Stomach (tissue), 4 donors: Measurements from ENCODE around the gene CDH1.

ENCODE experiments used
- EP300 ChIP-seq: sonication (generic); formaldehyde crosslinking; IDR thresholded peaks from one replicate; pipeline ENCODE4 v1.6.1; 2017; ENCODE audit warnings: antibody characterized with exemption
- POLR2A ChIP-seq, 4 donors: fragments of 450-650 bp; IDR thresholded peaks; one replicate each; pipeline ENCODE4 v1.6.1; 2016; ENCODE audit warnings: antibody characterized with exemption in 4 of 4, control low read depth in 2 of 4, mild to moderate bottlenecking in 1 of 4, moderate library complexity in 1 of 4
- POLR2AphosphoS5 ChIP-seq, 3 donors: sonication (generic); formaldehyde crosslinking; IDR thresholded peaks; one replicate each; pipeline ENCODE4 v1.6.1; 2016; ENCODE audit warnings: antibody characterized with exemption in 3 of 3
- TF ChIP-seq, protein P1 (sequence below), 7 experiments: fragments of 450-650 bp in 4 of 7; fragments of 200-600 bp in 3 of 7; sonication (generic) in 3 of 7; IDR thresholded peaks; one replicate each; pipeline ENCODE4 v1.5.1; 2016 to 2019; ENCODE audit warnings: antibody characterized with exemption in 7 of 7, control low read depth in 2 of 7, mild to moderate bottlenecking in 1 of 7

DNA sequence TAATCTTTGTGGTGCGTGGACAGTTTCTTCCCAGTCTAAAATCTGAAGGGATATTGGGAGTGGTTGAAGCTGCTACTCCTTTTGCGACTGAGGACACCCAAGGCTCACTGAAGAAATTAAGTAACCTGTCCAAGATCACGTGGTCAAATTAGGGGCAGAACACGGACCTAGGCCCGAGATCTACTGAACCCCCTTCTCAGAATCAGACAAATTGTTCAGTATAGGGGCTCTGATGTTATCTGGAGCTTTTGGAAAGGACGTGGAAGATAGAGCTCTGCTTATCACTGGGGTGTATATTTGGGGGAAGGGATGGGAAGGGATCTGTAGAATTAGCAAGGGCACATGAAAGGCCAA, 107.1 kb downstream of the CDH1 start:
- TF ChIP-seq POLR2AphosphoS5 (IDR thresholded peaks at IDR 0.05) (no peak), POLR2A (IDR thresholded peaks at IDR 0.05) (no peak), EP300 (no peak)
- TF ChIP-seq, protein P1, sequence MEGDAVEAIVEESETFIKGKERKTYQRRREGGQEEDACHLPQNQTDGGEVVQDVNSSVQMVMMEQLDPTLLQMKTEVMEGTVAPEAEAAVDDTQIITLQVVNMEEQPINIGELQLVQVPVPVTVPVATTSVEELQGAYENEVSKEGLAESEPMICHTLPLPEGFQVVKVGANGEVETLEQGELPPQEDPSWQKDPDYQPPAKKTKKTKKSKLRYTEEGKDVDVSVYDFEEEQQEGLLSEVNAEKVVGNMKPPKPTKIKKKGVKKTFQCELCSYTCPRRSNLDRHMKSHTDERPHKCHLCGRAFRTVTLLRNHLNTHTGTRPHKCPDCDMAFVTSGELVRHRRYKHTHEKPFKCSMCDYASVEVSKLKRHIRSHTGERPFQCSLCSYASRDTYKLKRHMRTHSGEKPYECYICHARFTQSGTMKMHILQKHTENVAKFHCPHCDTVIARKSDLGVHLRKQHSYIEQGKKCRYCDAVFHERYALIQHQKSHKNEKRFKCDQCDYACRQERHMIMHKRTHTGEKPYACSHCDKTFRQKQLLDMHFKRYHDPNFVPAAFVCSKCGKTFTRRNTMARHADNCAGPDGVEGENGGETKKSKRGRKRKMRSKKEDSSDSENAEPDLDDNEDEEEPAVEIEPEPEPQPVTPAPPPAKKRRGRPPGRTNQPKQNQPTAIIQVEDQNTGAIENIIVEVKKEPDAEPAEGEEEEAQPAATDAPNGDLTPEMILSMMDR (IDR thresholded peaks at IDR 0.05) = no peak
